DOHH2 (cell line): ENCODE data around the gene SLC10A3.

ENCODE experiments used
- CTCF ChIP-seq: fragments of 200-600 bp; sonication (generic); IDR thresholded peaks from one replicate; pipeline ENCODE4 v1.5.1; 2014; ENCODE audit warnings: antibody characterized with exemption, mild to moderate bottlenecking, low read depth, low read length; ENCODE audit not compliant: poor library complexity, severe bottlenecking
- EZH2phosphoT487 ChIP-seq: fragments of 200-600 bp; sonication (generic); IDR thresholded peaks from 2 replicates; pipeline ENCODE4 v1.6.1; 2017; ENCODE audit warnings: borderline replicate concordance, mild to moderate bottlenecking, antibody characterized with exemption, low read length, moderate library complexity, mixed read lengths

DNA sequence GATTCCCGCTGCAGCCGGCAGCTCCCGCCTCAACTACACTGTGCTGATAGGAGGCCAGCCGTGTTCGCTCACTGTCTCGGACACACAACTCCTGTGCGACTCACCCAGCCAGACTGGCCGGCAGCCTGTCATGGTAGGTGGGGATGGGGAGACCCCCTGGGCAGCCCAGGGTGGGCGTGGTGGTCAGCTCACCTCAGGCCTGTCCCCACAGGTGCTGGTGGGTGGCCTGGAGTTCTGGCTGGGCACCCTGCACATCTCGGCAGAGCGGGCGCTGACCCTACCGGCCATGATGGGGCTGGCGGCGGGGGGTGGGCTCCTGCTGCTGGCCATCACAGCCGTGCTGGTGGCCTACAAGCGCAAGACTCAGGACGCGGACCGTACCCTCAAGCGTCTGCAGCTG, 22.9 kb downstream of the SLC10A3 start:
- TF ChIP-seq CTCF: no peak
- no peak for TF ChIP-seq EZH2phosphoT487
